ENCODE results near the gene NSUN3. TPM values are rescaled to one million over a fixed set of nuclear protein-coding genes. Genes with fewer than 3 reads are reported as not detected.

The NSUN3 gene
- total RNA-seq, 1 experiment from 2014 or later, result 18.8 TPM

DNA sequence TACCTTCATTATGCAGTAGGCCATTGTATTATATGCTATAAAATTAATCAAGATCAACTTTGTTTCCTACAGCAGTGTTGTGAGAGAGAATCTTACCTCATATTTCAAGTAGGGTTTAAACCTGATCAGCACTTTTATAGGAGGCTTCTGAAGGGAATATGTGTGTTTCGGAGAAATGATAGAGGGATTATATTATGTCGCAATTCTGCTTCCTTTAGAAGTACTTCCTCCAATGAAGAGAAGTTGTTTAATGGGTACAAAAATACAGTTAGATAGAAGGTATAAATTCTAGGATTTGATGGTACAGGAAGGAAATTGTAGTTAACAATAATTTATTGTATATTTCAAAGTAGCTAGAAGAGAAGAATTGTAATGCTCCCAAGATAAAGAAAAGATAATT lies 54.9 kb downstream of the NSUN3 start:
- Histone ChIP-seq H3K9me2 (ENCODE audit: insufficient read depth) (no peaks in the 10 kb centered on the region), H3K79me2 (ENCODE audit: low read depth) (no peaks in the 10 kb centered on the region), H2AFZ (no peak overlapping the region), H3K27me3 (ENCODE audit: insufficient read depth, low read depth) (no peaks in the 10 kb centered on the region), H4K20me1 (ENCODE audit: insufficient read depth) (no peaks in the 10 kb centered on the region), H3K4me1 (replicated peaks; ENCODE audit: insufficient read depth) (no peaks in the 10 kb centered on the region), H3K27ac (no peak overlapping the region), H3K9me3 (ENCODE audit: insufficient read depth, low read depth) (no peaks in the 10 kb centered on the region), H3F3A (ENCODE audit: insufficient read depth, low read depth) (no peaks in the 10 kb centered on the region), H3K36me3 (ENCODE audit: low read depth) (no peaks in the 10 kb centered on the region), H3K4me2 (no peak overlapping the region), H3K4me3 (no peak overlapping the region)
- no TSS peak for BruUV-seq (replicated peaks)
- ChIA-PET POLR2A (ENCODE audit: unreplicated experiment) (no interaction called here), CTCF (no interaction called here)
- no peak for TF ChIP-seq EZH2 (IDR thresholded peaks at IDR 0.05; ENCODE audit: low read depth)
- TF ChIP-seq, protein P1, sequence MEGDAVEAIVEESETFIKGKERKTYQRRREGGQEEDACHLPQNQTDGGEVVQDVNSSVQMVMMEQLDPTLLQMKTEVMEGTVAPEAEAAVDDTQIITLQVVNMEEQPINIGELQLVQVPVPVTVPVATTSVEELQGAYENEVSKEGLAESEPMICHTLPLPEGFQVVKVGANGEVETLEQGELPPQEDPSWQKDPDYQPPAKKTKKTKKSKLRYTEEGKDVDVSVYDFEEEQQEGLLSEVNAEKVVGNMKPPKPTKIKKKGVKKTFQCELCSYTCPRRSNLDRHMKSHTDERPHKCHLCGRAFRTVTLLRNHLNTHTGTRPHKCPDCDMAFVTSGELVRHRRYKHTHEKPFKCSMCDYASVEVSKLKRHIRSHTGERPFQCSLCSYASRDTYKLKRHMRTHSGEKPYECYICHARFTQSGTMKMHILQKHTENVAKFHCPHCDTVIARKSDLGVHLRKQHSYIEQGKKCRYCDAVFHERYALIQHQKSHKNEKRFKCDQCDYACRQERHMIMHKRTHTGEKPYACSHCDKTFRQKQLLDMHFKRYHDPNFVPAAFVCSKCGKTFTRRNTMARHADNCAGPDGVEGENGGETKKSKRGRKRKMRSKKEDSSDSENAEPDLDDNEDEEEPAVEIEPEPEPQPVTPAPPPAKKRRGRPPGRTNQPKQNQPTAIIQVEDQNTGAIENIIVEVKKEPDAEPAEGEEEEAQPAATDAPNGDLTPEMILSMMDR (conservative IDR thresholded peaks at IDR 0.05), result no peak
- DNase-seq, result no peak
- intact Hi-C loops (cut with micrococcal nuclease; ENCODE audit: unreplicated experiment), result no loop called here

DNA sequence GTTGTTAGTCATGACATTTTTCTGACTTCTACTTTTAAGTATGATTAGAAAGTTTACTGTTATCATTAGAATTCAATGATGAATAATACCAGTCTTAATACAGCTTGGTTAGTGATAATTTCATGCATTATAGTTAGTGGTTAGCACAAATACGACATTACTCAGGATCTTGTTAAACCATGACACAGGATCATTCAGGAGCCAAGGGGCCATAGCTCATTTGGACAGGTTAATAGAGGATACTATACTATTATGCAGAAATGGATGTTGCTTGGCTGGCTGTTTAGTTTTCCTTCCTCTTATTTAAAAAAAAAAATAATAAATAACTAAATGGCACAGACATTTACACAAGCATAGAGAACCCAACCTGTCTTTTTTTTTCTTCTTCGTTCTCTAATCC lies 55.5 kb downstream of the NSUN3 start:
- Histone ChIP-seq H3K4me1 (replicated peaks; ENCODE audit: insufficient read depth) (no peaks in the 10 kb centered on the region), H3K27ac (no peak overlapping the region), H4K20me1 (ENCODE audit: insufficient read depth) (no peaks in the 10 kb centered on the region), H3K79me2 (ENCODE audit: low read depth) (no peaks in the 10 kb centered on the region), H3K4me2 (no peak overlapping the region), H3F3A (ENCODE audit: insufficient read depth, low read depth) (no peaks in the 10 kb centered on the region), H3K4me3 (no peak overlapping the region), H3K36me3 (ENCODE audit: low read depth) (no peaks in the 10 kb centered on the region), H3K9me2 (ENCODE audit: insufficient read depth) (no peaks in the 10 kb centered on the region), H3K9me3 (ENCODE audit: insufficient read depth, low read depth) (no peaks in the 10 kb centered on the region; the same call in 1 of the 2 replicates), H3K27me3 (ENCODE audit: insufficient read depth, low read depth) (no peaks in the 10 kb centered on the region), H2AFZ (no peak overlapping the region)
- no peak for DNase-seq
- no TSS peak for BruUV-seq (replicated peaks)
- CTCF ChIA-PET, result no interaction called here
- intact Hi-C loops (cut with micrococcal nuclease; ENCODE audit: unreplicated experiment), result no loop called here
- POLR2A ChIA-PET (ENCODE audit: unreplicated experiment), result no interaction called here
- no peak for TF ChIP-seq EZH2 (IDR thresholded peaks at IDR 0.05; ENCODE audit: low read depth)
- TF ChIP-seq, protein P1 (conservative IDR thresholded peaks at IDR 0.05), result no peak

DNA sequence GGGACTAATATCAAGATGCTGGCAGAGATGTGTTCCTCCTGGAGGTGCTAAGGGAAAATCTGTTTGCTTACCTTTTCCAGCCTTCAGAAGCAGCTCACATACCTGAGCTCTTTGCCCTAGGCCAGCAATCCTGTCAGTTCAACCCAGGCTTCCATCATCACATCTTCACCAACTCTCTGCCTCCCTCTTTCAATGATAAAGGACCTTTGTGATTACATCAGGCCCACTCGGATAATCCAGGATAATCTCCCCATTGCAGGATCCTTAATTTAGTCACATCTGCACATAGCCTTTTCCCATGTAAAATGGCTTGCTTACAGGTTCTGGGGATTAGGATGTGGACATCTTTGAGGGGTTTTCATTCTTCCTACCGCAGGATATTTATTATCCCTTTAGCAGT lies 58.3 kb downstream of the NSUN3 start:
- POLR2A ChIA-PET (ENCODE audit: unreplicated experiment), result no interaction called here
- H3K27me3 ChIP-seq (ENCODE audit: insufficient read depth, low read depth), result no peaks in the 10 kb centered on the region
- H4K20me1 ChIP-seq (ENCODE audit: insufficient read depth), result no peaks in the 10 kb centered on the region
- CTCF ChIA-PET, result no interaction called here
- H3K9me3 ChIP-seq (ENCODE audit: insufficient read depth, low read depth), result no peaks in the 10 kb centered on the region; the same call in 1 of the 2 replicates
- DNase-seq, result no peak
- no peaks in the 10 kb centered on the region for H3F3A ChIP-seq (ENCODE audit: insufficient read depth, low read depth)
- intact Hi-C loops (cut with micrococcal nuclease; ENCODE audit: unreplicated experiment), result no loop called here
- H2AFZ ChIP-seq, result no peak overlapping the region
- H3K4me3 ChIP-seq, result no peak overlapping the region
- H3K27ac ChIP-seq, result no peak overlapping the region
- no peaks in the 10 kb centered on the region for H3K4me1 ChIP-seq (replicated peaks; ENCODE audit: insufficient read depth)
- H3K79me2 ChIP-seq (ENCODE audit: low read depth), result no peaks in the 10 kb centered on the region
- BruUV-seq (replicated peaks), result no TSS peak
- TF ChIP-seq, protein P1 (conservative IDR thresholded peaks at IDR 0.05), result no peak
- TF ChIP-seq EZH2 (IDR thresholded peaks at IDR 0.05; ENCODE audit: low read depth), result no peak
- H3K4me2 ChIP-seq, result no peak overlapping the region
- H3K9me2 ChIP-seq (ENCODE audit: insufficient read depth), result no peaks in the 10 kb centered on the region
- peaks cover 1% of the 10 kb centered on the region; the same call in 1 of the 2 replicates for H3K36me3 ChIP-seq (ENCODE audit: low read depth)
